ENCODE measurements around the gene GRPEL1.
"Not testable (repeated sequence)": the region's sequence is repeated elsewhere in the genome, so short reads cannot be mapped to it uniquely, and the experiment has no call there.

GRPEL1 gene

GRCh38 chr4:7089213-7089986 lies 21.5 kb upstream of the GRPEL1 start:
- Histone ChIP-seq H3K27me3 (peaks cover 66% of the 10 kb centered on the region), H3K27ac (no peak overlapping the region), H3K9me3 (no peaks in the 10 kb centered on the region), H3K4me3 (ENCODE audit: low read depth in 1 of 2, low read length in 1 of 2) (no peak overlapping the region), H3K36me3 (no peaks in the 10 kb centered on the region), H3K4me1 (ENCODE audit: control insufficient read depth in 1 of 2, insufficient read depth in 1 of 2, low read depth in 1 of 2, low read length in 1 of 2) (no peaks in the 10 kb centered on the region)
- no peak for TF ChIP-seq CTCF (IDR thresholded peaks at IDR 0.05)

- peaks cover 89% of the 10 kb centered on the region for H3K27me3 ChIP-seq
- H3K27ac ChIP-seq = no peak overlapping the region
- H3K4me3 ChIP-seq (ENCODE audit: low read depth in 1 of 2, low read length in 1 of 2) = no peak overlapping the region
- no peaks in the 10 kb centered on the region for H3K36me3 ChIP-seq
- H3K9me3 ChIP-seq = no peaks in the 10 kb centered on the region
- H3K4me1 ChIP-seq (ENCODE audit: control insufficient read depth in 1 of 2, insufficient read depth in 1 of 2, low read depth in 1 of 2, low read length in 1 of 2) = no peaks in the 10 kb centered on the region
- TF ChIP-seq CTCF (IDR thresholded peaks at IDR 0.05) = no peak
Observed at GRCh38 chr4:7087036-7087435, 19.2 kb upstream of the GRPEL1 start.

GRCh38 chr4:7086384-7086783 lies 18.5 kb upstream of the GRPEL1 start:
- Histone ChIP-seq H3K4me3 (ENCODE audit: low read depth in 1 of 2, low read length in 1 of 2) (no peak overlapping the region), H3K9me3 (no peaks in the 10 kb centered on the region), H3K36me3 (no peaks in the 10 kb centered on the region), H3K27me3 (peaks cover 94% of the 10 kb centered on the region), H3K27ac (no peak overlapping the region), H3K4me1 (ENCODE audit: control insufficient read depth in 1 of 2, insufficient read depth in 1 of 2, low read depth in 1 of 2, low read length in 1 of 2) (no peaks in the 10 kb centered on the region)
- TF ChIP-seq CTCF (IDR thresholded peaks at IDR 0.05) = no peak

- not testable (repeated sequence) for H3K4me1 ChIP-seq (ENCODE audit: control insufficient read depth in 1 of 2, insufficient read depth in 1 of 2, low read depth in 1 of 2, low read length in 1 of 2); H3K27ac ChIP-seq; H3K36me3 ChIP-seq; H3K9me3 ChIP-seq; H3K4me3 ChIP-seq (ENCODE audit: low read depth in 1 of 2, low read length in 1 of 2)
- peaks cover 95% of the 10 kb centered on the region for H3K27me3 ChIP-seq
Observed at GRCh38 chr4:7084564-7084961, 16.7 kb upstream of the GRPEL1 start.

GRCh38 chr4:7083597-7084563 lies 16.0 kb upstream of the GRPEL1 start:
- no peaks in the 10 kb centered on the region for H3K36me3 ChIP-seq
- H3K27ac ChIP-seq = no peak overlapping the region
- H3K9me3 ChIP-seq = no peaks in the 10 kb centered on the region
- H3K4me1 ChIP-seq (ENCODE audit: control insufficient read depth in 1 of 2, insufficient read depth in 1 of 2, low read depth in 1 of 2, low read length in 1 of 2) = no peaks in the 10 kb centered on the region
- TF ChIP-seq CTCF (IDR thresholded peaks at IDR 0.05) = no peak
- H3K4me3 ChIP-seq (ENCODE audit: low read depth in 1 of 2, low read length in 1 of 2) = no peak overlapping the region
- H3K27me3 ChIP-seq = peaks cover 92% of the 10 kb centered on the region

- not testable (repeated sequence) for H3K4me1 ChIP-seq (ENCODE audit: control insufficient read depth in 1 of 2, insufficient read depth in 1 of 2, low read depth in 1 of 2, low read length in 1 of 2); H3K36me3 ChIP-seq; H3K4me3 ChIP-seq (ENCODE audit: low read depth in 1 of 2, low read length in 1 of 2); H3K27ac ChIP-seq; H3K9me3 ChIP-seq
- peaks cover 59% of the 10 kb centered on the region for H3K27me3 ChIP-seq
Observed at GRCh38 chr4:7079909-7080308, 12.0 kb upstream of the GRPEL1 start.

- H3K27ac ChIP-seq; H3K4me1 ChIP-seq (ENCODE audit: control insufficient read depth in 1 of 2, insufficient read depth in 1 of 2, low read depth in 1 of 2, low read length in 1 of 2); H3K4me3 ChIP-seq (ENCODE audit: low read depth in 1 of 2, low read length in 1 of 2); H3K36me3 ChIP-seq; H3K9me3 ChIP-seq: not testable (repeated sequence)
- peaks cover 55% of the 10 kb centered on the region for H3K27me3 ChIP-seq
Observed at GRCh38 chr4:7079483-7079882, 11.6 kb upstream of the GRPEL1 start.

All from neutrophil (primary cell).